Measurements from ENCODE around the gene KREMEN1. TPM values are rescaled to one million over a fixed set of nuclear protein-coding genes. Genes with fewer than 3 reads are reported as not detected.

The KREMEN1 gene
- total and polyA plus RNA-seq, 10 of the 15 experiments (the other 5 are each of a cell fraction or from before 2014, with no cell fraction given) = 0.10 to 2.5 (median 0.20) TPM; not detected in 1

DNA sequence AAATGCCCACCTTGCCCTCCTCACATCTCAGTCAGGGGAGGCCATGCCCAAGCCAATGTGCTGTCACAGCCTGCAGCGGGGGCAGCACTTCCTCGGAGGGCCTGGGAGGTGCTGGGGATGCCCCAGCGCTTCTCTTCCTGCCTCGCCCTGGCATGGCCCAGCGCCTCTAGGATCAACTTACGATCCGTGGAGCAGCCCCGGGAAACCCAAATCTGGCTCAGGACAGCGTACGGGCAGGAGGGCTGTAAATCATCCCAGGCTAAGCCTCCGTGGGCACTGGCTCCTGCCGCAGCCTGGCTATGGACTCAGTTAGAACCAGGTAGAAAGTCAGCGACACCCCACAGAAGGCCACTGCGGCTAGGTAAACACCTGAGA is 71.9 kb downstream of the KREMEN1 start:
- H3K4me1 ChIP-seq (ENCODE audit: control insufficient read depth, insufficient read depth, low read length) = no peaks in the 10 kb centered on the region
- ChIA-PET CTCF (interaction anchor here (1.2 kb wide), 1 partner anchor 9 kb away, joined by 10 read pairs; no protein-coding TSS in a partner anchor), RAD21 (ENCODE audit: unreplicated experiment) (no interaction called here), SMC1A (ENCODE audit: uncharacterized antibody, unreplicated experiment) (no interaction called here), POLR2A (no interaction called here)
- H3K4me2 ChIP-seq (ENCODE audit: control insufficient read depth, insufficient read depth) = no peak overlapping the region
- H3K36me3 ChIP-seq (ENCODE audit: control insufficient read depth in 2 of 2, insufficient read depth in 2 of 2, low read length in 1 of 2) = no peaks in the 10 kb centered on the region
- no peak overlapping the region for H3K27ac ChIP-seq (ENCODE audit: control insufficient read depth, insufficient read depth)
- H4K20me1 ChIP-seq (ENCODE audit: control insufficient read depth, insufficient read depth) = no peaks in the 10 kb centered on the region
- H3K9me3 ChIP-seq (replicated peaks; ENCODE audit: control insufficient read depth, insufficient read depth, low read length) = no peaks in the 10 kb centered on the region
- H3K79me2 ChIP-seq (ENCODE audit: control insufficient read depth, insufficient read depth, low read length) = no peaks in the 10 kb centered on the region
- TF ChIP-seq TCF12 (IDR thresholded peaks at IDR 0.05; ENCODE audit: low read depth, low read length) (no peak), KDM1A (IDR thresholded peaks at IDR 0.05; ENCODE audit: borderline replicate concordance) (no peak)
- TF ChIP-seq, protein P1, sequence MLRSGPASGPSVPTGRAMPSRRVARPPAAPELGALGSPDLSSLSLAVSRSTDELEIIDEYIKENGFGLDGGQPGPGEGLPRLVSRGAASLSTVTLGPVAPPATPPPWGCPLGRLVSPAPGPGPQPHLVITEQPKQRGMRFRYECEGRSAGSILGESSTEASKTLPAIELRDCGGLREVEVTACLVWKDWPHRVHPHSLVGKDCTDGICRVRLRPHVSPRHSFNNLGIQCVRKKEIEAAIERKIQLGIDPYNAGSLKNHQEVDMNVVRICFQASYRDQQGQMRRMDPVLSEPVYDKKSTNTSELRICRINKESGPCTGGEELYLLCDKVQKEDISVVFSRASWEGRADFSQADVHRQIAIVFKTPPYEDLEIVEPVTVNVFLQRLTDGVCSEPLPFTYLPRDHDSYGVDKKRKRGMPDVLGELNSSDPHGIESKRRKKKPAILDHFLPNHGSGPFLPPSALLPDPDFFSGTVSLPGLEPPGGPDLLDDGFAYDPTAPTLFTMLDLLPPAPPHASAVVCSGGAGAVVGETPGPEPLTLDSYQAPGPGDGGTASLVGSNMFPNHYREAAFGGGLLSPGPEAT (IDR thresholded peaks at IDR 0.05; ENCODE audit: low read depth) = no peak
- TF ChIP-seq, protein P2, sequence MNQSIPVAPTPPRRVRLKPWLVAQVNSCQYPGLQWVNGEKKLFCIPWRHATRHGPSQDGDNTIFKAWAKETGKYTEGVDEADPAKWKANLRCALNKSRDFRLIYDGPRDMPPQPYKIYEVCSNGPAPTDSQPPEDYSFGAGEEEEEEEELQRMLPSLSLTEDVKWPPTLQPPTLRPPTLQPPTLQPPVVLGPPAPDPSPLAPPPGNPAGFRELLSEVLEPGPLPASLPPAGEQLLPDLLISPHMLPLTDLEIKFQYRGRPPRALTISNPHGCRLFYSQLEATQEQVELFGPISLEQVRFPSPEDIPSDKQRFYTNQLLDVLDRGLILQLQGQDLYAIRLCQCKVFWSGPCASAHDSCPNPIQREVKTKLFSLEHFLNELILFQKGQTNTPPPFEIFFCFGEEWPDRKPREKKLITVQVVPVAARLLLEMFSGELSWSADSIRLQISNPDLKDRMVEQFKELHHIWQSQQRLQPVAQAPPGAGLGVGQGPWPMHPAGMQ (IDR thresholded peaks at IDR 0.05; ENCODE audit: borderline replicate concordance) = no peak
- no peak overlapping the region for H3K9ac ChIP-seq (ENCODE audit: control insufficient read depth, insufficient read depth, low read length)
- intact Hi-C loops (cut with micrococcal nuclease; ENCODE audit: unreplicated experiment) = no loop called here
- FAIRE-seq = no peak
- ATAC-seq = no peak
- H3K4me3 ChIP-seq = no peak overlapping the region
- in situ Hi-C loops (cut with MboI) = no loop called here
- 65% methylated on average over 14 of the region's 14 CpGs for WGBS (ENCODE audit: insufficient coverage, insufficient replicate concordance, low lambda C conversion rate, missing lambda C conversion rate)
- no peak for DNase-seq (ENCODE audit: low read depth, low spot score)
- BruUV-seq (replicated peaks) = no TSS peak
- no peak overlapping the region for H2AFZ ChIP-seq (ENCODE audit: control insufficient read depth, low read depth, low read length)
- H3K27me3 ChIP-seq (replicated peaks in 1 of 2; ENCODE audit: control insufficient read depth in 2 of 2, insufficient read depth in 2 of 2, low read length in 1 of 2) = no peaks in the 10 kb centered on the region; a peak in 2 of 4 replicates
